Ishikawa (cell line): ENCODE measurements around the gene MELTF.

Source experiments
- CEBPB ChIP-seq: IDR thresholded peaks from 2 replicates; pipeline ENCODE4 v1.6.1; 2012
- CREB1 ChIP-seq: IDR thresholded peaks from 2 replicates; pipeline ENCODE4 v1.6.1; 2012; ENCODE audit warnings: low read depth
- EGR1 ChIP-seq: IDR thresholded peaks from 2 replicates; pipeline ENCODE4 v1.6.1; 2012
- EP300 ChIP-seq: IDR thresholded peaks from 2 replicates; pipeline ENCODE4 v1.6.1; 2012; ENCODE audit warnings: borderline replicate concordance
- FOXM1 ChIP-seq: IDR thresholded peaks from 2 replicates; pipeline ENCODE4 v1.6.1; 2012; ENCODE audit warnings: low read depth, borderline replicate concordance
- MAX ChIP-seq: IDR thresholded peaks from 2 replicates; pipeline ENCODE4 v1.6.1; 2012
- NFIC ChIP-seq: IDR thresholded peaks from 2 replicates; pipeline ENCODE4 v1.6.1; 2012
- RAD21 ChIP-seq: IDR thresholded peaks from 2 replicates; pipeline ENCODE4 v1.6.1; 2012; ENCODE audit warnings: low read depth
- REST ChIP-seq: IDR thresholded peaks from 2 replicates; pipeline ENCODE4 v1.6.1; 2012; ENCODE audit warnings: low read depth, mild to moderate bottlenecking
- TAF1 ChIP-seq: IDR thresholded peaks from 2 replicates; pipeline ENCODE4 v1.6.1; 2012; ENCODE audit warnings: low read depth, mild to moderate bottlenecking
- TCF12 ChIP-seq: IDR thresholded peaks from 2 replicates; pipeline ENCODE4 v1.6.1; 2012; ENCODE audit warnings: low read depth
- TEAD4 ChIP-seq: IDR thresholded peaks from 2 replicates; pipeline ENCODE4 v1.6.1; 2012
- YY1 ChIP-seq: IDR thresholded peaks from 2 replicates; pipeline ENCODE4 v1.6.1; 2012; ENCODE audit warnings: low read depth
- ZBTB7A ChIP-seq: IDR thresholded peaks from 2 replicates; pipeline ENCODE4 v1.6.1; 2012; ENCODE audit warnings: low read depth
- TF ChIP-seq, protein P1 (sequence below): IDR thresholded peaks from 2 replicates; pipeline ENCODE4 v1.6.1; 2012

MELTF gene

GRCh38 chr3:196997311-196997710 lies 32.3 kb downstream of the MELTF start:
- TF ChIP-seq EGR1 (no peak), ZBTB7A (no peak), YY1 (no peak), TCF12 (no peak), CEBPB (no peak), MAX (no peak), NFIC (no peak), RAD21 (no peak), FOXM1 (no peak), EP300 (no peak), CREB1 (no peak), TAF1 (no peak), TEAD4 (no peak), REST (no peak)
- TF ChIP-seq, protein P1, sequence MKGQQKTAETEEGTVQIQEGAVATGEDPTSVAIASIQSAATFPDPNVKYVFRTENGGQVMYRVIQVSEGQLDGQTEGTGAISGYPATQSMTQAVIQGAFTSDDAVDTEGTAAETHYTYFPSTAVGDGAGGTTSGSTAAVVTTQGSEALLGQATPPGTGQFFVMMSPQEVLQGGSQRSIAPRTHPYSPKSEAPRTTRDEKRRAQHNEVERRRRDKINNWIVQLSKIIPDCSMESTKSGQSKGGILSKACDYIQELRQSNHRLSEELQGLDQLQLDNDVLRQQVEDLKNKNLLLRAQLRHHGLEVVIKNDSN: no peak

DNA sequence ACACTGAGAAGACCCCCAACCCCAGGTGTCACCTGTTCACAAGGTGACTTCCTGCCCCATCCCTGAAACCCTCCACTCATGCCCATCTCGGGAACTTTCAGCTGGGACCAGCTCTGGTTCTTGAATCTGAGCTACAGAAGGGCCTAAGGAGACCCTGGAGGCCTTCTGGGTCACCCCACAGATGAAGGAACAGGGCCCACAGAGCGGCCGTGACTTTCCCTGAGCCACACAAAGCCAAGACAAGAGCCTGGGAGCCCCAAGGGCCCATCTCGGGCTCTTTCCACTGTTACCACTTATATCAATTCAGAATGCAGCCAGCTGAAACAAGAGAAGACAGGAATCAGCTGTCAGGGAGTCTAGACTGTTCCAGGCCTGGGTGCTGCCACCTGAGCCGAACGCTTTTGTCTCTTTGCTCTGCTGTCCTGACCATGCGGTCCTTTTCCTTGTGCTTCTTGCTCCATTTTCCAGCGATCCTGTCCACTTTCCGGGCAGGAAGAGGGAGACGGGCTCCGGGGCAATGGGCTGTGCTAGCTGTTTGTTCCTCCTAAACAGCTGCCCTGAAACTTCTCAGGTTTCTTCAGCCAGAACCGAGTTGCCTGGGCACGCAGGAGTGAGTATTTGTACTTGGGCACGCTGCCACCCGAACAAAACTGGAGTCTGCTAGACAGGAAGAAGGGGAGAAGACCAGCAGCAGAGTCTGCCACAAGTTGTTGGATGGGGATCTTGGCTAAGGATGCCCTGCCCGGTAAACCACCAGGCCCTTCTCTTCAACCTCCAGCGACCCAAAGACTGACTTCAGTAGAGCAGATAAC lies 33.0 kb downstream of the MELTF start:
- TF ChIP-seq TEAD4 (no peak), EP300 (no peak), TAF1 (no peak), CEBPB (no peak)

DNA sequence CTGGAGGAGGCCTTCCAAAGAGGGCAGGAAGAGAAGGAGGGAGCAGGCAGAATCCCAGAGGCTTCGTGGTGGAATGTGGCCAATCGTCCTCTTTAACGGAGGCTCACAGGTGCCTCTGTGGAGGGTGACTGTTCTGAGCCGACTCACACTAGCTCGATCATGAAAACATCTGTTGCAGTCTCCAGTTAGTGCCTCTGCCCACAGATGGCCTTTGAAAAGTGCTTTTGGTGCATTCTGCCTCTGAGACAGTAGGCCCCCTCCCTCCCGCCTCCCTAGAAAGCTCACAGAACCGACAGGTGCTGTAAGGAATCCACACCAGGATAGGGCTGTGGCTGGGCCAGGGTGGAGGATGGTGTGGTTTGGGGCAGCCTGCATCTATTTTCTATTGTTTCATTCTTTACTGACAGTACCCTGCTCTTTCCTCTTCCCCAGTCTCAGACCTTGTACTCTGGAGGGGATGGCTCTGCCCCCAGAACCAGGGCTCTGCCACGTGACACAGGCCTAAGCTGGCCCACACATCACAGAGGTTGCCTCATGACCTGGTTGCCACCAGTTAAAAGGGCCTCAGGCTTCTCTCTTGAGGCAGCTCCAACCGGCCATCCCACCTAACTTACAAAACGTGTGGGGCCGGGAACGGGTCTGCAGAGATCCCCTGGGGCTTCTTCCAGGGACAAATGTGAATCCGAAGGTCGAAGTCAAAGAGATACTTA lies 33.8 kb downstream of the MELTF start:
- no peak for TF ChIP-seq TCF12
- no peak for TF ChIP-seq RAD21
- no peak for TF ChIP-seq MAX
- no peak for TF ChIP-seq FOXM1
- no peak for TF ChIP-seq ZBTB7A
- no peak for TF ChIP-seq CREB1
- no peak for TF ChIP-seq TEAD4
- TF ChIP-seq CEBPB: no peak
- no peak for TF ChIP-seq NFIC
- no peak for TF ChIP-seq REST
- TF ChIP-seq TAF1: no peak
- TF ChIP-seq EP300: no peak
- no peak for TF ChIP-seq YY1
- TF ChIP-seq, protein P1: no peak
- no peak for TF ChIP-seq EGR1

DNA sequence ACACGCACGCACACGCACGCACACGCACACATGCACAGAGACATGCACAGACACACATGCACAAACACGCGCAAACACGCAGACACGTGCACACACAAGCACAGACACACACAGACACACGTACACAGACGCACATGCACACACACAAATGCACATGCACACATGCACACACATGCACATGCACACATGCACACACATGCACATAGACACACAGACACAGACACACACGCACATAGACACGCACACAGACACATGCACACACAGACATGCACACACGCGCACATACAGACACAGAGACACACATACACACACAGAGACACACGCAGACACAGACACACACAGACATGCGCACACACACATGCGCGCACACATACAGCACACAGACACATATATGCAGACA lies 34.6 kb downstream of the MELTF start:
- no peak for TF ChIP-seq YY1
- no peak for TF ChIP-seq RAD21
- TF ChIP-seq, protein P1: no peak
- TF ChIP-seq TAF1: no peak
- TF ChIP-seq REST: no peak
- no peak for TF ChIP-seq NFIC
- no peak for TF ChIP-seq TEAD4
- TF ChIP-seq FOXM1: no peak
- no peak for TF ChIP-seq EGR1
- TF ChIP-seq CEBPB: no peak
- no peak for TF ChIP-seq EP300
- no peak for TF ChIP-seq ZBTB7A
- TF ChIP-seq TCF12: no peak
- TF ChIP-seq CREB1: no peak
- TF ChIP-seq MAX: no peak
